Sigmoid colon (tissue), 4 donors: ENCODE measurements around the gene IFNG.

Experiments used
- EP300 ChIP-seq, 4 donors: sonication (generic); formaldehyde crosslinking; IDR thresholded peaks; one replicate each; pipeline ENCODE4 v1.6.1; 2017; ENCODE audit warnings: antibody characterized with exemption in 4 of 4
- TF ChIP-seq, protein P1 (sequence below), 4 experiments: fragments of 450-650 bp in 3 of 4; fragments of 200-600 bp in 1 of 4; IDR thresholded peaks; one replicate each; pipeline ENCODE4 v1.5.1; 2016 to 2019; ENCODE audit warnings: antibody characterized with exemption in 4 of 4, mild to moderate bottlenecking in 3 of 4, moderate library complexity in 2 of 4

GRCh38 chr12:68166317-68166831 is 6.8 kb upstream of the IFNG start:
- TF ChIP-seq, protein P1, sequence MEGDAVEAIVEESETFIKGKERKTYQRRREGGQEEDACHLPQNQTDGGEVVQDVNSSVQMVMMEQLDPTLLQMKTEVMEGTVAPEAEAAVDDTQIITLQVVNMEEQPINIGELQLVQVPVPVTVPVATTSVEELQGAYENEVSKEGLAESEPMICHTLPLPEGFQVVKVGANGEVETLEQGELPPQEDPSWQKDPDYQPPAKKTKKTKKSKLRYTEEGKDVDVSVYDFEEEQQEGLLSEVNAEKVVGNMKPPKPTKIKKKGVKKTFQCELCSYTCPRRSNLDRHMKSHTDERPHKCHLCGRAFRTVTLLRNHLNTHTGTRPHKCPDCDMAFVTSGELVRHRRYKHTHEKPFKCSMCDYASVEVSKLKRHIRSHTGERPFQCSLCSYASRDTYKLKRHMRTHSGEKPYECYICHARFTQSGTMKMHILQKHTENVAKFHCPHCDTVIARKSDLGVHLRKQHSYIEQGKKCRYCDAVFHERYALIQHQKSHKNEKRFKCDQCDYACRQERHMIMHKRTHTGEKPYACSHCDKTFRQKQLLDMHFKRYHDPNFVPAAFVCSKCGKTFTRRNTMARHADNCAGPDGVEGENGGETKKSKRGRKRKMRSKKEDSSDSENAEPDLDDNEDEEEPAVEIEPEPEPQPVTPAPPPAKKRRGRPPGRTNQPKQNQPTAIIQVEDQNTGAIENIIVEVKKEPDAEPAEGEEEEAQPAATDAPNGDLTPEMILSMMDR (IDR thresholded peaks at IDR 0.05), result no peak
- no peak for TF ChIP-seq EP300 (IDR thresholded peaks at IDR 0.05)
